Aorta (tissue), 5 donors: ENCODE results near the gene ARFGEF3. TPM values are rescaled to one million over a fixed set of nuclear protein-coding genes. Genes with fewer than 3 reads are reported as not detected.
"Not testable (repeated sequence)": the region's sequence is repeated elsewhere in the genome, so short reads cannot be mapped to it uniquely, and the experiment has no call there.

ENCODE experiments used
- ATAC-seq: fragments of 200-7000 bp; cut with Tn5 transposase; one replicate; pipeline ENCODE4 v1.9.1; 2022; ENCODE audit warnings: moderate library complexity; ENCODE audit not compliant: low FRiP score
- DNase-seq, 2 donors: peaks; one replicate each; pipeline ENCODE4 v3.0.0-alpha.2; 2020
- H3K27ac ChIP-seq, 2 donors: one replicate each; pipeline ENCODE4 v1.5.1; 2013; ENCODE audit warnings: low read length in 2 of 2, mild to moderate bottlenecking in 2 of 2, moderate library complexity in 2 of 2, control low read depth in 1 of 2, inconsistent platforms in 1 of 2, low read depth in 1 of 2
- H3K27me3 ChIP-seq, 2 donors: one replicate each; pipeline ENCODE4 v1.6.1; 2013; ENCODE audit warnings: control low read depth in 1 of 2, low read length in 1 of 2, mild to moderate bottlenecking in 1 of 2, moderate library complexity in 1 of 2; ENCODE audit not compliant: insufficient read depth in 2 of 2, control insufficient read depth in 1 of 2
- H3K36me3 ChIP-seq, 2 donors: one replicate each; pipeline ENCODE4 v1.6.1; 2013; ENCODE audit warnings: control low read depth in 1 of 2, low read length in 1 of 2, mild to moderate bottlenecking in 1 of 2; ENCODE audit not compliant: insufficient read depth in 2 of 2, control insufficient read depth in 1 of 2
- H3K4me1 ChIP-seq, 2 donors: one replicate each; pipeline ENCODE4 v1.6.1; 2013; ENCODE audit warnings: low read length in 2 of 2, control low read depth in 1 of 2, mild to moderate bottlenecking in 1 of 2, moderate library complexity in 1 of 2; ENCODE audit not compliant: insufficient read depth in 2 of 2, control insufficient read depth in 1 of 2
- H3K4me3 ChIP-seq, 2 donors: one replicate each; pipeline ENCODE4 v1.5.1; 2013; ENCODE audit warnings: low read length in 2 of 2, control low read depth in 1 of 2, mild to moderate bottlenecking in 1 of 2
- H3K9me3 ChIP-seq: one replicate; pipeline ENCODE4 v1.6.1; 2013; ENCODE audit warnings: mild to moderate bottlenecking, low read length; ENCODE audit not compliant: control insufficient read depth
- WGBS, 2 donors: extraction: QIAGEN DNeasy Blood & Tissue Kit; methylation state at CpG; one replicate each; pipeline ENCODE4 v1.1.7; 2013; 5-methylcytosine and 5-hydroxymethylcytosine counted together
- intact Hi-C, 2 donors: fragments of 100-400 bp; cut with DNase I; formaldehyde crosslinking; loops; one replicate each; pipeline versions ENCODE4 v1.14.2 to v1.15.0; 2022
- polyA plus RNA-seq, 2 donors: library from polyadenylated mRNA; stranded (reverse); fragments of 200-250 nt; gene quantifications; one replicate each; pipeline ENCODE4 v1.2.3, GENCODE V29; 2013
- total RNA-seq, 2 donors: library from RNA; stranded (reverse); fragmentation: NEBNext Ultra II Directional; extraction: Animal tissue kit (Norgen Biotek cat#: 25700); gene quantifications; one replicate each; pipeline ENCODE4 v1.2.1, GENCODE V29; 2021
- donor health status: healthy with polysubstance abuse.
- donor health status: Bipolar disorder and iron deficiency.
- donor health status: DM: no; HTN: no; CAD: no.
- donor health status: DM: no; HTN: no; CAD: no.
- donor health status: DM: yes; HTN: yes; CAD: no.

ARFGEF3 gene
- total and polyA plus RNA-seq, 4 donors, result 0.10 to 2.5 (median 0.87) TPM

- DNase-seq, result no peak
- Histone ChIP-seq H3K4me1 (no peaks in the 10 kb centered on the region), H3K36me3 (no peaks in the 10 kb centered on the region), H3K27ac (no peak overlapping the region), H3K27me3 (no peaks in the 10 kb centered on the region), H3K4me3 (no peak overlapping the region), H3K9me3 (peaks cover 1% of the 10 kb centered on the region)
- no peak for ATAC-seq
- intact Hi-C loops, result no loop called here
- 9 to 23% methylated on average over 3 of the region's 3 CpGs for WGBS, 2 donors
Measured at GRCh38 chr6:138349891-138350290, 188.2 kb downstream of the ARFGEF3 start.

- Histone ChIP-seq H3K27ac (no peak overlapping the region), H3K4me3 (no peak overlapping the region), H3K4me1 (no peaks in the 10 kb centered on the region), H3K9me3 (peaks cover 1% of the 10 kb centered on the region), H3K36me3 (no peaks in the 10 kb centered on the region), H3K27me3 (no peaks in the 10 kb centered on the region)
- ATAC-seq, result no peak
- WGBS, 2 donors, result 84 to 86% methylated on average over 1 of the region's 1 CpG
- no peak for DNase-seq
- intact Hi-C loops, result no loop called here
Measured at GRCh38 chr6:138357928-138358327, 196.2 kb downstream of the ARFGEF3 start.

- 96 to 97% methylated on average over 8 of the region's 8 CpGs for WGBS, 2 donors
- intact Hi-C loops, H3K27me3 ChIP-seq, H3K36me3 ChIP-seq, H3K9me3 ChIP-seq, DNase-seq, ATAC-seq, H3K4me1 ChIP-seq, H3K4me3 ChIP-seq, H3K27ac ChIP-seq: not testable (repeated sequence)
Measured at GRCh38 chr6:138368684-138369083, 206.9 kb downstream of the ARFGEF3 start.

- intact Hi-C loops, result no loop called here
- Histone ChIP-seq H3K9me3 (no peaks in the 10 kb centered on the region), H3K4me3 (no peak overlapping the region), H3K36me3 (no peaks in the 10 kb centered on the region), H3K27ac (no peak overlapping the region), H3K27me3 (no peaks in the 10 kb centered on the region), H3K4me1 (no peaks in the 10 kb centered on the region)
- no peak for ATAC-seq
- WGBS, 2 donors, result 69 to 71% methylated on average over 9 of the region's 9 CpGs
- DNase-seq, result no peak
Measured at GRCh38 chr6:138370631-138371451, 209.1 kb downstream of the ARFGEF3 start.

GRCh38 chr6:138371452-138371711 is 209.6 kb downstream of the ARFGEF3 start:
- no peak for DNase-seq
- no peaks in the 10 kb centered on the region for H3K4me1 ChIP-seq
- H3K27ac ChIP-seq, result no peak overlapping the region
- H3K4me3 ChIP-seq, result no peak overlapping the region
- 42 to 46% methylated on average over 3 of the region's 3 CpGs for WGBS, 2 donors
- ATAC-seq, result no peak
- intact Hi-C loops, result no loop called here
- no peaks in the 10 kb centered on the region for H3K9me3 ChIP-seq
- H3K36me3 ChIP-seq, result no peaks in the 10 kb centered on the region
- H3K27me3 ChIP-seq, result no peaks in the 10 kb centered on the region

- Histone ChIP-seq H3K9me3 (no peaks in the 10 kb centered on the region), H3K27ac (no peak overlapping the region), H3K36me3 (no peaks in the 10 kb centered on the region), H3K27me3 (no peaks in the 10 kb centered on the region), H3K4me3 (no peak overlapping the region), H3K4me1 (no peaks in the 10 kb centered on the region)
- DNase-seq (no peak), ATAC-seq (no peak)
- intact Hi-C loops, result no loop called here
- 11 to 17% methylated on average over 3 of the region's 3 CpGs for WGBS, 2 donors
Measured at GRCh38 chr6:138371720-138372119, 210.0 kb downstream of the ARFGEF3 start.

- DNase-seq (no peak), ATAC-seq (no peak)
- no peaks in the 10 kb centered on the region for H3K9me3 ChIP-seq
- no peaks in the 10 kb centered on the region for H3K36me3 ChIP-seq
- no peak overlapping the region for H3K27ac ChIP-seq
- no peak overlapping the region for H3K4me3 ChIP-seq
- no peaks in the 10 kb centered on the region for H3K27me3 ChIP-seq
- intact Hi-C loops, result no loop called here
- H3K4me1 ChIP-seq, result no peaks in the 10 kb centered on the region
Measured at GRCh38 chr6:138372711-138373463, 211.1 kb downstream of the ARFGEF3 start.

- H3K4me3 ChIP-seq, result no peak overlapping the region
- no peak overlapping the region for H3K27ac ChIP-seq
- DNase-seq, result no peak
- intact Hi-C loops, result no loop called here
- no peaks in the 10 kb centered on the region for H3K36me3 ChIP-seq
- ATAC-seq, result no peak
- no peaks in the 10 kb centered on the region for H3K9me3 ChIP-seq
- H3K27me3 ChIP-seq, result no peaks in the 10 kb centered on the region
- H3K4me1 ChIP-seq, result no peaks in the 10 kb centered on the region
Measured at GRCh38 chr6:138374230-138374629, 212.5 kb downstream of the ARFGEF3 start.

- 83 to 86% methylated on average over 2 of the region's 2 CpGs for WGBS, 2 donors
Measured at GRCh38 chr6:138374815-138375214, 213.1 kb downstream of the ARFGEF3 start.

More at GRCh38 chr6:138374815-138375214, 213.1 kb downstream of the ARFGEF3 start:
- DNase-seq (no peak), ATAC-seq (no peak)
- H3K36me3 ChIP-seq, result no peaks in the 10 kb centered on the region
- no peaks in the 10 kb centered on the region for H3K27me3 ChIP-seq
- H3K4me3 ChIP-seq, result no peak overlapping the region
- no peaks in the 10 kb centered on the region for H3K9me3 ChIP-seq
- H3K4me1 ChIP-seq, result no peaks in the 10 kb centered on the region
- intact Hi-C loops, result no loop called here
- no peak overlapping the region for H3K27ac ChIP-seq
